Frontal cortex (tissue), 4 donors: ENCODE data around the gene AMZ1. TPM values are rescaled to one million over a fixed set of nuclear protein-coding genes. Genes with fewer than 3 reads are reported as not detected.
"Not testable (repeated sequence)": the region's sequence is repeated elsewhere in the genome, so short reads cannot be mapped to it uniquely, and the experiment has no call there.

Experiments
- DNase-seq, 2 donors: peaks; one replicate each; pipeline ENCODE4 v3.0.0; 2012; ENCODE audit warnings: low spot score in 2 of 2
- FAIRE-seq: peaks from 2 replicates; lab custom pipeline; 2012; peaks lifted over from hg19 to GRCh38; lab: Jason Lieb, UNC
- total RNA-seq: library from RNA; depleted of rRNA; stranded (reverse); fragments of >200 nt; gene quantifications from one replicate; pipeline ENCODE4 v1.2.3, GENCODE V29; 2014
- donor health status: control.
- donor health status: control.
- donor health status: control.

AMZ1 gene
- total RNA-seq, 1 donor from 2014 or later, result 1.6 TPM

GRCh38 chr7:2666155-2666554 lies 21.8 kb upstream of the AMZ1 start:
- no peak for DNase-seq
- FAIRE-seq, result no peak

GRCh38 chr7:2666588-2667250 lies 21.3 kb upstream of the AMZ1 start:
- DNase-seq, result no peak
- no peak for FAIRE-seq

- no peak for FAIRE-seq
- no peak for DNase-seq
These were observed 20.2 kb upstream of the AMZ1 start for GRCh38 chr7:2667843-2668242.

GRCh38 chr7:2668401-2668800 lies 19.6 kb upstream of the AMZ1 start:
- DNase-seq (no peak), FAIRE-seq (no peak)

GRCh38 chr7:2670171-2670570 lies 17.8 kb upstream of the AMZ1 start:
- FAIRE-seq, result no peak

GRCh38 chr7:2670720-2671391 lies 17.1 kb upstream of the AMZ1 start:
- DNase-seq (peak; percentile 71 to 82), FAIRE-seq (no peak)

More at GRCh38 chr7:2670171-2670570, 17.8 kb upstream of the AMZ1 start:
- DNase-seq, result no peak

GRCh38 chr7:2673214-2673613 lies 14.8 kb upstream of the AMZ1 start:
- FAIRE-seq, DNase-seq: not testable (repeated sequence)

GRCh38 chr7:2673934-2674333 lies 14.1 kb upstream of the AMZ1 start:
- FAIRE-seq (no peak), DNase-seq (no peak)

GRCh38 chr7:2675256-2675764 lies 12.7 kb upstream of the AMZ1 start:
- FAIRE-seq (no peak), DNase-seq (no peak)

GRCh38 chr7:2676576-2676975 lies 11.4 kb upstream of the AMZ1 start:
- DNase-seq, FAIRE-seq: not testable (repeated sequence)

- FAIRE-seq, result not testable (repeated sequence)
These were observed 9.5 kb upstream of the AMZ1 start for GRCh38 chr7:2678454-2678853.

GRCh38 chr7:2679135-2680127 lies 8.6 kb upstream of the AMZ1 start:
- FAIRE-seq, DNase-seq: not testable (repeated sequence)

More at GRCh38 chr7:2678454-2678853, 9.5 kb upstream of the AMZ1 start:
- DNase-seq, result not testable (repeated sequence)

- no peak for FAIRE-seq
- DNase-seq, result no peak
These were observed 7.7 kb upstream of the AMZ1 start for GRCh38 chr7:2680256-2680655.

- no peak for FAIRE-seq
- peak; percentile 85 to 91 for DNase-seq
These were observed 7.1 kb upstream of the AMZ1 start for GRCh38 chr7:2680792-2681490.

GRCh38 chr7:2681929-2682799 lies 5.8 kb upstream of the AMZ1 start:
- DNase-seq, result peak; percentile 89 to 93
- no peak for FAIRE-seq

GRCh38 chr7:2684501-2684900 lies 3.5 kb upstream of the AMZ1 start:
- FAIRE-seq (no peak), DNase-seq (no peak)

- DNase-seq (no peak), FAIRE-seq (no peak)
These were observed 1.9 kb upstream of the AMZ1 start for GRCh38 chr7:2686101-2686500.

- DNase-seq (no peak), FAIRE-seq (no peak)
These were observed 598 bp upstream of the AMZ1 start for GRCh38 chr7:2687338-2687869.
